GM12873 (cell line): ENCODE measurements around the gene B3GNT9.

Experiments used
- CTCF ChIP-seq: IDR thresholded peaks from 2 replicates; pipeline ENCODE4 v1.5.1; 2012; ENCODE audit warnings: low read depth, mild to moderate bottlenecking, moderate library complexity, low read length, control low read depth; ENCODE audit not compliant: insufficient read depth; ENCODE audit errors: missing control alignments

Gene B3GNT9

GRCh38 chr16:67177743-67178699, 27.2 kb upstream of the B3GNT9 start:
- no peak for TF ChIP-seq CTCF

- TF ChIP-seq CTCF = no peak
These were observed 25.9 kb upstream of the B3GNT9 start for GRCh38 chr16:67176662-67177061.

GRCh38 chr16:67174706-67175231, 24.0 kb upstream of the B3GNT9 start:
- TF ChIP-seq CTCF = no peak

GRCh38 chr16:67173808-67174705, 23.3 kb upstream of the B3GNT9 start:
- peak; percentile 29 for TF ChIP-seq CTCF

GRCh38 chr16:67173323-67173722, 22.5 kb upstream of the B3GNT9 start:
- TF ChIP-seq CTCF = no peak

- no peak for TF ChIP-seq CTCF
These were observed 20.3 kb upstream of the B3GNT9 start for GRCh38 chr16:67170949-67171649.
